ENCODE results near the gene RGMA. TPM values are rescaled to one million over a fixed set of nuclear protein-coding genes. Genes with fewer than 3 reads are reported as not detected.
"Not testable (repeated sequence)": the region's sequence is repeated elsewhere in the genome, so short reads cannot be mapped to it uniquely, and the experiment has no call there.

Gene RGMA
- total RNA-seq, 1 experiment from 2014 or later = 41.4 TPM

- H3K23me2 ChIP-seq (ENCODE audit: insufficient read length, low read depth, low read length, poor library complexity, severe bottlenecking) = no peaks in the 10 kb centered on the region
- H3K27ac ChIP-seq (ENCODE audit: insufficient read length, low read depth, low read length) = no peak overlapping the region
- Mint-ChIP-seq H3K4me1 (peaks cover 17 to 29% of the 10 kb centered on the region in 2 experiments), H3K9me3 (peaks cover 0 to 8% of the 10 kb centered on the region in 2 experiments; a peak in 3 of 5 replicates), H3K27ac (no peak overlapping the region), H3K36me3 (ENCODE audit: insufficient read depth in 1 of 3, low read depth in 3 of 3) (peaks cover 17 to 45% (median 35%) of the 10 kb centered on the region in 3 experiments), H3K27me3 (ENCODE audit: low read depth) (peaks cover 1% of the 10 kb centered on the region; the same call in 1 of the 2 replicates), H3K4me3 (peak overlapping the region in 1 of 2 experiments; percentile 34; a peak in 1 of 5 replicates)
- H3K18ac ChIP-seq (ENCODE audit: insufficient read length, low read depth, low read length) = no peak overlapping the region
- H2BK120ac ChIP-seq (ENCODE audit: low read depth, low read length, poor library complexity, severe bottlenecking) = no peak overlapping the region
- no peak overlapping the region for H3K4ac ChIP-seq (ENCODE audit: low read depth, low read length)
- H3K27me3 ChIP-seq (ENCODE audit: insufficient read depth, low read length) = no peaks in the 10 kb centered on the region
- no peak for DNase-seq
- no peak overlapping the region for H2BK5ac ChIP-seq (ENCODE audit: insufficient read length, low read length)
- no peak overlapping the region for H3T11ph ChIP-seq (ENCODE audit: low read length)
- no peaks in the 10 kb centered on the region for H4K20me1 ChIP-seq (ENCODE audit: control insufficient read depth, insufficient read depth, insufficient read length)
- H2AK5ac ChIP-seq (ENCODE audit: insufficient read length, low read length) = no peak overlapping the region
- no peak overlapping the region for H3K14ac ChIP-seq (ENCODE audit: insufficient read depth, low read length)
- H3K9me3 ChIP-seq (ENCODE audit: control insufficient read depth, low read depth, low read length) = no peaks in the 10 kb centered on the region
- H2BK15ac ChIP-seq (ENCODE audit: low read depth, low read length) = no peak overlapping the region
- H3K4me1 ChIP-seq (ENCODE audit: insufficient read depth, low read length) = no peaks in the 10 kb centered on the region
- no peak overlapping the region for H3K56ac ChIP-seq (ENCODE audit: insufficient read length, low read depth, low read length)
- H4K5ac ChIP-seq (ENCODE audit: insufficient read length, low read depth, low read length) = no peak overlapping the region
- no peak overlapping the region for H3K9ac ChIP-seq (ENCODE audit: extremely low read depth, insufficient read length, low read length)
- H3K23ac ChIP-seq (ENCODE audit: insufficient read length, low read depth, low read length) = no peak overlapping the region
- H2BK20ac ChIP-seq (ENCODE audit: low read depth, low read length, poor library complexity, severe bottlenecking) = no peak overlapping the region
- no CpG with 5 or more reads among the region's 20 CpGs for WGBS (ENCODE audit: extremely low coverage, insufficient read length, low lambda C conversion rate)
- no peaks in the 10 kb centered on the region for H3K79me2 ChIP-seq (ENCODE audit: insufficient read depth, low read length)
- H3K79me1 ChIP-seq (ENCODE audit: insufficient read depth, low read depth, low read length, poor library complexity, severe bottlenecking) = no peaks in the 10 kb centered on the region
- no peak for TF ChIP-seq CTCF (conservative IDR thresholded peaks at IDR 0.05)
- H2BK12ac ChIP-seq (ENCODE audit: insufficient read length, low read depth, low read length) = no peak overlapping the region
- no peak overlapping the region for H4K91ac ChIP-seq (ENCODE audit: insufficient read length, low read depth, low read length)
- no peak overlapping the region for H2AFZ ChIP-seq (ENCODE audit: low read length)
- H3K4me2 ChIP-seq (ENCODE audit: insufficient read depth, insufficient read length, low read length) = no peak overlapping the region
- H4K8ac ChIP-seq (replicated peaks; ENCODE audit: insufficient read length, low read depth, low read length) = no peak overlapping the region
Measured at GRCh38 chr15:93040288-93041158, 48.5 kb downstream of the RGMA start.

- H3K36me3 Mint-ChIP-seq (ENCODE audit: insufficient read depth in 1 of 3, low read depth in 3 of 3) = peaks cover 11 to 37% (median 28%) of the 10 kb centered on the region in 3 experiments
- H2AK5ac ChIP-seq (ENCODE audit: insufficient read length, low read length); H3K27ac ChIP-seq (ENCODE audit: insufficient read length, low read depth, low read length); H3K79me1 ChIP-seq (ENCODE audit: insufficient read depth, low read depth, low read length, poor library complexity, severe bottlenecking); H3K23me2 ChIP-seq (ENCODE audit: insufficient read length, low read depth, low read length, poor library complexity, severe bottlenecking); H3K27me3 Mint-ChIP-seq (ENCODE audit: low read depth); H4K8ac ChIP-seq (replicated peaks; ENCODE audit: insufficient read length, low read depth, low read length); H3K27me3 ChIP-seq (ENCODE audit: insufficient read depth, low read length); H3K9me3 ChIP-seq (ENCODE audit: control insufficient read depth, low read depth, low read length); H3K4ac ChIP-seq (ENCODE audit: low read depth, low read length); H2AFZ ChIP-seq (ENCODE audit: low read length); H2BK5ac ChIP-seq (ENCODE audit: insufficient read length, low read length); H3K79me2 ChIP-seq (ENCODE audit: insufficient read depth, low read length); H3K14ac ChIP-seq (ENCODE audit: insufficient read depth, low read length); H4K5ac ChIP-seq (ENCODE audit: insufficient read length, low read depth, low read length); H2BK12ac ChIP-seq (ENCODE audit: insufficient read length, low read depth, low read length); H3K56ac ChIP-seq (ENCODE audit: insufficient read length, low read depth, low read length); DNase-seq; H3K9me3 Mint-ChIP-seq; H2BK120ac ChIP-seq (ENCODE audit: low read depth, low read length, poor library complexity, severe bottlenecking); H3K4me1 ChIP-seq (ENCODE audit: insufficient read depth, low read length); H3K4me2 ChIP-seq (ENCODE audit: insufficient read depth, insufficient read length, low read length); H3K4me3 Mint-ChIP-seq; H3T11ph ChIP-seq (ENCODE audit: low read length); H4K20me1 ChIP-seq (ENCODE audit: control insufficient read depth, insufficient read depth, insufficient read length); H2BK15ac ChIP-seq (ENCODE audit: low read depth, low read length); H3K18ac ChIP-seq (ENCODE audit: insufficient read length, low read depth, low read length); H4K91ac ChIP-seq (ENCODE audit: insufficient read length, low read depth, low read length); H3K9ac ChIP-seq (ENCODE audit: extremely low read depth, insufficient read length, low read length); H2BK20ac ChIP-seq (ENCODE audit: low read depth, low read length, poor library complexity, severe bottlenecking); H3K23ac ChIP-seq (ENCODE audit: insufficient read length, low read depth, low read length); H3K27ac Mint-ChIP-seq: not testable (repeated sequence)
- WGBS (ENCODE audit: extremely low coverage, insufficient read length, low lambda C conversion rate) = no CpG with 5 or more reads among the region's 13 CpGs
- peaks cover 17 to 34% of the 10 kb centered on the region in 2 experiments for H3K4me1 Mint-ChIP-seq
Measured at GRCh38 chr15:93039562-93040287, 49.3 kb downstream of the RGMA start.

Data from H9 (cell line).